Measurements from ENCODE around the gene UFD1. TPM values are rescaled to one million over a fixed set of nuclear protein-coding genes. Genes with fewer than 3 reads are reported as not detected.
"Not testable (repeated sequence)": the region's sequence is repeated elsewhere in the genome, so short reads cannot be mapped to it uniquely, and the experiment has no call there.

The UFD1 gene
- total RNA-seq, 1 donor from 2014 or later: 36.2 TPM

DNA sequence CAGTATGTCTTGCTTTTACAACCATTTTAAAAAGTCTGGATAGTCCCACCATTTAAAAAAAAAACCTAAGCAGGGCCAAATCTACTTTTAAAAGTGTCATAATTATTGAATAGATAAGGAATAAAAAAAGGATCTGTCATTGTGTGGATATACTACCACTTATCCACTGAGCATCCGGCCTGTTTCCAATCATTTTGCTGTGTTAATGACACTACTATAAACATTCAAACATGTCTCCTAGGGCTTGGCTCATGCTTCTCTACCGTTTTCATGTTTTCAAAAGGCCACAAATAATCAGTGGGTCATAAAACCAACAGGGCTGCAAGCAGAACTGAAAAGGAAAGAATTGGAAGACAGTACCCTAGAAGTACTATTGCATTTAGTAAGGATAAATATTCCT is 19.0 kb downstream of the UFD1 start:
- intact Hi-C loops (cut with DNase I): no loop called here
- no peak for DNase-seq (ENCODE audit: low spot score)

DNA sequence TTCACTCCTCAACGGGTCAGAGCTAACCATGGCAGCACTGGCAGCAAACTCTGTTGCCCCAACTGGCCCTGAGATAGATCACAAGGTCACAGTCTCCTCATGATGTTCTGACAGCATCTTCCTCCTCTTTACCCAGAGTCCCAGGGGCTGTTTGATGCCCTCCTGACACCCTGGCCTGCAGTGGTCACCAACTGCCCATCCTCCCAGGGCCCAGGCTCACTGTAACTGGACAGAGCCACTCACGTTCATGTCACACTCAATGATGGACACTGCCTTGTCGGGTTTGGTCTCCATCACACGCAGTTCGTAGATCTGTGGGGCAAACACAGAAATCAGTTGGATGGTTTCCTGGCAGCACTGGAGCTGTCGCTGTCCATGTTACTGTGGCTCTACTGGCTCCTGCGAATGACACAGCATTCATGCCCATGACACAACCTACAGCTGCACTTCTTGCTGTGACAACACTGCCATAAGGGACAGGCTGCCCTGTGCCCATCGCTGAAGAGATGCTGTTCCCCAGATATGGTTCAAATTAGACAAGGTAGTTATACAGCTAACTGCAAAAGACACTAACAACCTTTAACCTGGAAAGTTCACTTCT is 21.1 kb downstream of the UFD1 start:
- DNase-seq (ENCODE audit: low spot score): no peak
- intact Hi-C loops (cut with DNase I): no loop called here

DNA sequence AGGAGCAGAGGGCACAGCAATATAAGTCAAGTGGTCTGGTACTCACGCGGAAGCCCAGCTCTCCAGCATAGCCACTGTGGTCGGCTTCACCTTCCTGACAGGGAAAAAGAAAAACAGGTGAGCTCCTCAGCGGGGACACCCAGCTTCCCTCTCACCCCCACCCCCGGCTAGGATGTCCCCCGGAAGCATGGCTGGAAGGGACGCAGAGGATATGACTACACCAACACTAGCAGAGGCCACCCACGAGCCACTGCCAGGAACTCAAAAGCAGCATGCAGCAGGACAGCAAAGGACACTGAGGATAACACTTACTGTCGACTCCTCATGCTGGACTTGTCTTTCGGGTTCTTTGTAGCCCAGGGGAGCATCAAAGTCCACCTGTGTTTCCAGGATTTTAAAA is 22.5 kb downstream of the UFD1 start:
- no peak for DNase-seq (ENCODE audit: low spot score)
- intact Hi-C loops (cut with DNase I): no loop called here

DNA sequence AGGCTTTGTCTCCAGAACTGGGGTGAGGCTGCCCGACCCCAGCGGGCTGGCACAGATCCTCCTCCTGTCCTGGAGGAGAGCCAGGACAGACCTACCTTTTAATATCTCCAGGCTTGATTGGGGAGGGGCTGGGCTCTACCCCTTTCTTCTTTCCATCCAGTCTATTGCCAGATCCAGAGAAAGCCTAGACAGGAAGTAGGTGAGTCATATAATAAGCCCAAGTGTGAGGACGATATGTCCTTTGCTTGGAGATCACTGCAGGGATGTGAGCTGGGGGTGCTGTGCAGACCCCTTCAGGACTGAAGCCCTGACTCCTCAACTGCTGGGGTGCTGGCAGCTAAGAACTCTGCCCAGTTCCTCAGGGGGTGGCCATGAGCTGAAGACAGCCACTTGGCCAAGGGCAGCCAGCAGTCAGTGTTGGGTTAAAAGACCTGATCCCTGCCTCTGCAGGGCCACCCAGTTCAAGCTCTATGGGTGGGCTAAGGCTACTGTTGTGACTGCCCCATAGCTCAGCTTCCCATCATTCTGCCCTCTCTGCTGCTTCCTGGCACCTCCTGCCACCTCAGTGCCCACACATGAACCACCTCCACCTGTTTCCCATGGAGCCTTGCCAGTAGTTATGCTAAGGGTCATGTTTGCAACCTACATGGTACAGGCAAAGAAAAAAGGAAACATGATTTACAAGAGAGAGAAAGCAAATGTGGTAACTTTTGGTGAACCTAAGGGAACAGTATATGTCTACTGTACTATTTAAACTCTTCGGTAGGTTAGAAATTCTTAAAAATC is 23.2 kb downstream of the UFD1 start:
- intact Hi-C loops (cut with DNase I): no loop called here
- no peak for DNase-seq (ENCODE audit: low spot score)

DNA sequence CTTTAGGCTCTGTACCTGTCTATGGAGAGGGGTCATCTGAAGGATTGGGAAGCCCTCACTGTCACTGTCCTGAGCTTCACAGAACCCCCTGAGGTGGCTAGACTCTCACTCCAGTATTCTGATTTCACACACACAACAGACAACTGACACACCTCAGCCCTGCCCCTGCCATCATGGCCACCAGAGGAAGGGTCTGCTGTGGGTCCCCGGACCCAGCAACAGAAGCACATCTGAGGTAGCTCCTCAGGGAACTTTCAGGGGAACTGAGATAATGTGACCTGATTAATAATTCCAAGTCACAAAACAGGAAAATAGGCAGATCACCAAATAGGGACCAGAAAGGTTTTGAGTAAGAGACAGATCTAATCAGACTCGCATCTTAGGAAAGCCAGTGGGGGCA is 24.0 kb downstream of the UFD1 start:
- DNase-seq (ENCODE audit: low spot score): no peak
- intact Hi-C loops (cut with DNase I): no loop called here

DNA sequence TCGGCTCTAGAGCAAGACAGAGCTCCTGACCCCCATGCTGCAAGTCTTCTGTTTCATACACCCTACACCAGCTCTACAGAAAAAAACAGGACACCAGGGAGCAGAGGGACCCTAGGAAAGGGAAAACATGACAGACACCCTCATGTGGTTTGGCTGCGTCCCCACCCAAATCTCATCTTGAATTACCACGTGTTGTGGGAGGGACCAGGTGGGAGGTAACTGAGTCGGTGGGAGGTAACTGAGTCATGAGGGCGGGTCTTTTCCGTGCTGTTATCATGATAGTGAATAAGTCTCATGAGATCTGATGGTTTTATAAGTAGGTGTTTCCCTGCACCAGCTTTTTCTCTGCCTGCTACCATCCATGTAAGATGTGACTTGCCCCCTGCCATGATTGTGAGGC is 24.8 kb downstream of the UFD1 start:
- intact Hi-C loops (cut with DNase I): no loop called here
- no peak for DNase-seq (ENCODE audit: low spot score)

DNA sequence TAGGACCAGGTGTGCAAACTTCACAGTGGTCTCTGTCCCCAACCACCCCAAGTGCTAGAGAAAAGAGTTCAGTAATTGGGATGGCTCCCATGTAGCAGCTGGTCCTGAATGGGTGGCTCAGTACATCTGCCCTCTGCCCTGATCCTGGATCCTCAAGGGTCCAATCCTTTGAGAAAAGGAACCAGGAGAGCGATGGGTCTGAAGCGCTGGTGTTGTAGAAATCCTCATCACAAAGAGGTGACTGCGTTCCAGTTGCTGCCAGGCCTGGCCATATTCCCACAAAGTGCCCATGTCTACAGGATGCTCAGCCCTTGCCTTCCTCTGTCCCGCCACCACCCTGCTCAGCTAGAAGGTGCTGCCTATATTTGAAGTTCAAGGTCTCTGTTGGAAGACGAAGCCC is 25.3 kb downstream of the UFD1 start:
- intact Hi-C loops (cut with DNase I): no loop called here
- DNase-seq (ENCODE audit: low spot score): no peak

DNA sequence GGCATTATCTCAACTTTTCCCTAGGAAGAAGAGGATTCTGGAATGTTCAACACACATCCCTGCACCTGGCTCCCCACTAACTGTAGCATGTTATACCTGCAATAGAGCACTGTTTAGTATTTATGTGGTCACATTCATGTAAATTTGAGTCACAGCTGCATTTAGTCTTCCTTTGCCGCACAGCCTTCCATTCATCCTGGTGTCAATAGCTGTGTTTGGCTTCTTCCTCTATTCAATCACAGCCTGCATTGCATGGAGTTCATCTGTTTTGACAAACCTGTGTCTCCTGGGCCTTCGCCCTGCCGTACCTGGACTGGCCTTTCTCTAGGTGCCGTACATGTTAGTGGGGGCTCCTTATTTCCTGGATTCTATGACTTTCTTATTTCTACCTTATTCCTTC is 27.4 kb downstream of the UFD1 start:
- no peak for DNase-seq (ENCODE audit: low spot score)
- intact Hi-C loops (cut with DNase I): no loop called here

DNA sequence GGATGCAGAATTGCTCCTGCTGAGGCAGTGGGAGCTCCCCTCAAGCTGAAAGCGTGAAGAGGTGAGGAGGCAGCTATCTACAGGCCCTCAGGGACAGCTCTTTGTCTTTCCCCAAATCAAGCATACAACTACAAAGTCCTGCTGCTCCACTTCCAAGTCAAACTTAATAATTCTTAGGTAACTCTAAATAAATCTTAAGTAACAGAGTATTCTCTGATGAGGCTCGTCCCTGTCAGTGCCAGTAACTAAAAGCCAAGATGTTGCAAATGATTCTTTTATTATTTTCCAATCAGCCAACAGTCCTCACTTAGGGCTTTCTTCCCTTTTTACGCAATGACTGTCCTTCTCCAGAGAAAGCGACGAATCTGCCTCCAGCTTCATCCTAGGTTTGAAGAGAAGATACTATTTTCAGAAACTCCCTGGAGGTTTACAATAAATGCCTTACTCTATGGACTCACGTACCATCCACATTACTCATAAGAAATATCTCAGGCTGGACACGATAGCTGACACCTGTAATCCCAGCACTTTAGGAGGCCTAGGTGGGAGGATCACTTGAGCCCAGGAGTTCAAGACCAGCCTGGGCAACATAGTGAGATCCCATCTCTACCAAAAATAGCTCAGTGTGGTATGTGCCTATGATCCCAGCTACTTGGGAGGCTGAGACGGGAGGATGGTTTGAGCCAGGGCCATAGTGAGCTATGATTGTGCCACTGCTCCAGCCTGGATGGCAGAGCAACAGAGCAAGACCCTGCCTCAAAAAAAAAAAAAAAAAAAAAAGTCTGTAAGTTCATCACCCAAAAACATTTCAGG is 28.4 kb downstream of the UFD1 start:
- DNase-seq (ENCODE audit: low spot score): no peak
- intact Hi-C loops (cut with DNase I): no loop called here

DNA sequence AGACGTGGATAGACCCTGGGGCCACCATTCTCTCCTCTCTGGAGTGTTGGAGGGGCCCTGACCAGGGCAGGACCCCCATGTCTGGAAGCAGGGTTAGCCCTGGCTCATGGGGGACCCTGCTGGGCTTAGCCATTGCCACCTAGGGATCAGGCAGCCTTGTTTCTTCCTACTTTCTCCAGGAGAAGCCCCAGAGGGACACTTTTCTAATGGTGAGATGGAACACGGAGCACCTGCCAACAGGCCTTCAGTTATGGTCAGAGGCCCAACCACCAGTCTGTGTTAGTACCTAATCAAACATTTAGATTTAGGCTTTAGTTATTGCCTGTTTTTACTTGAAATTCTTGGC is 29.6 kb downstream of the UFD1 start:
- intact Hi-C loops (cut with DNase I): loop anchor here (5.0 kb wide), 2 partner anchors 157 to 272 kb away; partner anchors contain the start of genes CLTCL1 and SLC25A1
- DNase-seq (ENCODE audit: low spot score): no peak

DNA sequence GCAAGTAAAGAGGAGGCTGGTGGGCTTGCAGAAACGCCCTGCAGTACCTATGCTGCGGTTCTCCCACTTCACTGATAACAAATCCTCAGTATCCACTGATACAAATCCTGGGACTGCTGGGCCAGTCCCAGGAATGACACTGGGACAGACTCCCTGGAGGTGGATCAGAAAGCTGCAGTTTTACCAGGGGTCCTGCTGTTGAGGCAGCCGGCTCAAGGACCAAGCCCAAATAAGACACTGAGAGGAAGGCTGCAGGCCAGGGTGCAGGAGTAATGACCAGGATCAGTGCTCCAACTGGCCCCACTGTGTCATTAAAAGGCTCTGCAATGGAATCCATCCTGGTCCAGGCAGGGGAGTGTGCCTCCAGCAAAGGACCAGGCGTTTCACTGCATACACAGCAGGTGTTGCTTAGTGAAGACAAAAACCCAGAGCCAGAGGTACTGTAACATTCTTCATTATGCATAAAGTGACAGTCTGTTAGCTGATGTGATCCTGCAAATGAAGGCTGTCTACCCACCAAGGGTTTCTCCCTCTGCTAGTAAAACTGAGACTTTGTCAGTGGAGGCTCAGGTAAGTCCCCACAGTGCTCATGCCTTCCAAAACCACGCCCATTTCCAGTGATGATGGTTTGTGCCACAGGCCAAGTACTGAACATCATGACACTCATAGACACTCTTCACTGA is 30.1 kb downstream of the UFD1 start:
- intact Hi-C loops (cut with DNase I): loop anchor here (5.0 kb wide), 2 partner anchors 157 to 272 kb away; partner anchors contain the start of genes CLTCL1 and SLC25A1
- DNase-seq (ENCODE audit: low spot score): no peak

DNA sequence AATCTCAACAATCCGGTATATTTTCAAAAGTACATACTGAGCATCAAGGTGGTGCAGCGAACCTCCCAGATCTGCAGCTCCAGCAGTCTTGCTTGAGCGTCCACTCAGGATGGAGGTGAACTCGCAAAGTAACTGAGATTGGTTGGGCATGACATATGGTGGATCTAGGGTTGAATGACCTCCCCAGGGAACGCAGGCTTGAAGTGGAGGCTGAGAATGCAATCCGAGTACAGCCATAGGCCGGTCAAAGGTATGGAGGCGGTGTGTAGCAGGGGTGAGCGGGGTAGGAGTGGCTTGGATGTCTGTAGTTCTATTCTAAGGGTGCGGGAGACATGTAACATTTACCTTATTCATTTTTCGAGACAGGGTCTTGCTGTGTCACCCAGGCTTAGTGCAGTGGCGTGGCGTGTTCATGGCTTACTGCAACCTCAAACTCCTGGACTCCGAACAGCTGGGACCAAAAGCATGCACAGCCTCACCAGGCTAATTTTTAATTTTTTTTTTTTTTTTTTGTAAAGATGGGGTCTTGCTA is 30.9 kb downstream of the UFD1 start:
- intact Hi-C loops (cut with DNase I): loop anchor here (5.0 kb wide), 2 partner anchors 156 to 271 kb away; partner anchors contain the start of genes CLTCL1 and SLC25A1
- no peak for DNase-seq (ENCODE audit: low spot score)

DNA sequence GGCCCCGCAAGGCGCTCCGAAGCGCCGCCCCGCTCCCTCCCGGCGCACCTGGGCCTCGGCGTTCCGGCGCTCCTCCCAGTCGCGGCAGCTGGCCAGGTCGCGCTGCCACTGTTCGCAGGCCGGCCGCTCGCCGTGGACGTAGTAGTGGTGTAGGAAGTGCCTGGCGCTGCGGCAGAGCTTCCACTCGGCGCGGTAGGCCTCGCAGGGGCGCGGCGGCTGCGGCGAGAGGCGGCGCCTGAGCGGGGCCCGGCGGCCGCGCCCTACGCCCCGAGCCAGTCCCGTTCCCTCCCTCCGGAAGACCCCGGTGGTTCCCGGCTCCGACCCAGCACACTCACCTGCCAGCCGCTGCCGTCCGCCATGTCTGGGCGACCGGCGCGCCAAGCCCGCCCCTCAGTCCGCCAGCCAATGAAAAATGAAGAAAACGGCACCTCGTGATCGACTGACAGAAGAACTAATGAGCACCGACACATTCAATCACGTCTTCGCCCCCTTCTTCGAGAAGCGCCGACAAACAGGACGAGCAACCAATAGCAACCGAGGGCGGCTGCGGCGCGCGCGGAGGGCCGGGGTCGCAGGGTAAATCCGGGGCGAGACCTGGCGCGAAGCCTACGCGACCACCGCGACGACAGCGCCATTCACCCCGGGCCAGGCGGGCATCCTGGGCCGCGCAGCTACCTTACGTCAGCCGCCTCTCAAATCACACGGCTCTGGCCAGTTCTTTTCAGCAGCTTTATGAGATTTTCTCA is 31.5 kb downstream of the UFD1 start, which contains the start of gene C22orf39:
TSS of gene C22orf39 (minus strand) at position 382 of the 746 bp plus-strand sequence. CDS start at position 359, 23 bp downstream.
- intact Hi-C loops (cut with DNase I): loop anchor here (2.0 to 5.0 kb wide), 3 partner anchors 15 to 270 kb away; partner anchors contain the start of genes CLTCL1, MRPL40 and SLC25A1
- peak; percentile 95 for DNase-seq (ENCODE audit: low spot score)

DNA sequence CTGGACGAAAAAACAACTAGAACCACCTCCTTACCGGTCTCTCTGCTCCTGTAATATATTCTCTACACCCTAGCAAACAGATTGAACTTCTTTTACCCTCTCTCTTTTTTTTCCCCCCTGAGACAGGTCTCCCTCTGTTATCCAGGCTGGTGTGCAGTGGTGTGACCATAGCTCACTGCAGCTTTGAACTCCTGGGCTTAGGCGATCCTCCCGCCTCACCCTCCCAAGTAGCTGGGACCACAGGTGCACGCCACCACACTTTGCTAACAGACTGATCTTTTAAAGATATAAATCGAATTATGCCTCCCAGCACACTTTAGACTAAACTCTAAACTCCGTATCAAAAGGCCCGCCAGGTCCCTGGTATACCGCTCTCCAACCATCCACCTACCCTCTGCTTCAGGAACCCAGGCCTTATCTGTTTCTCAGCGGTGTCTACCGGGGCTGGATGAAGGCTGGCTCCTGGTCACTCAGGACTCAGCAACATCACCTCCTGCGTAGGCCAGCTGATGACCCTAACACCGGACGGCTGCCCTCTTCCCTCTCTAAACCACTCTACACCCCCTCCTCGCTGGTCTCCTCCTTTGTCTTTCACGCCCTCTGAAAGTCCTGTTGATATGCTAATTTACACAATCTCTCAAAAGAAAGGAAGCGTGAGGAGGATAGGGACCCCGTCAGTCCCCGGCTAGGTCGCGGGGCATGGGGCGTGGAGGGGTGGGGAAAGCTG is 32.2 kb downstream of the UFD1 start:
- no peak for DNase-seq (ENCODE audit: low spot score)
- intact Hi-C loops (cut with DNase I): loop anchor here (2.0 to 5.0 kb wide), 3 partner anchors 14 to 269 kb away; partner anchors contain the start of genes CLTCL1, MRPL40 and SLC25A1

DNA sequence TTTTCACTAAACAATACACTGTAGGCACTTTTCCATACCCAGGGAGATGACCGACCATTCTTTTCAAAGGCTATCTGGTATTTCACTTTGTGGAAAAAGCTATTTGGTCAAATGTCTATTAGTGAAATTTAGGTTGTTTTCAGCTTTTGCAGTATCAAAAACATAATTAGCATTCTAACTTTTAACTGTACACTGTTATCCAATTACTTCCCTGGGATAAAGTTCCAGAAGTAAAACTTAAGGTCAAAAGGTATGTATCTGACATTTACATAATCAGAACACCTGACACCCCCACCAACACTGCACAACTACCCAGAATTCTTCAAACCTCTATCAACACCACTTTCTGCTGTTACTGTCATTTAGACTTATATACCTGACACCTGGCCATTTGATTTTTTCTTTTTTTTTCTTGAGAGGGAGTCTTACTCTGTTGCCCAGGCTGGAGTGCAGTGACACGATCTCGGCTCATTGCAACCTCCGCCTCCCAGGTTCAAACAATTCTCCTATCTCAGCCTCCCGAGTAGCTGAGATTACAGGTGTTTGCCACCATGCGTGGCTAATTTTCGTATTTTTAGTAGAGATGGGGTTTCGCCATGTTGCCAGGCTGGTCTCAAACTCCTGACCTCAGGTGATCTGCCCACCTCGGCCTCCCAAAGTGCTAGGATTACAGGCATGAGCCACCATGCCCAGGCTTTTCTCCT is 33.6 kb downstream of the UFD1 start:
- intact Hi-C loops (cut with DNase I): loop anchor here (5.0 kb wide), 2 partner anchors 153 to 268 kb away; partner anchors contain the start of genes CLTCL1 and SLC25A1

DNA sequence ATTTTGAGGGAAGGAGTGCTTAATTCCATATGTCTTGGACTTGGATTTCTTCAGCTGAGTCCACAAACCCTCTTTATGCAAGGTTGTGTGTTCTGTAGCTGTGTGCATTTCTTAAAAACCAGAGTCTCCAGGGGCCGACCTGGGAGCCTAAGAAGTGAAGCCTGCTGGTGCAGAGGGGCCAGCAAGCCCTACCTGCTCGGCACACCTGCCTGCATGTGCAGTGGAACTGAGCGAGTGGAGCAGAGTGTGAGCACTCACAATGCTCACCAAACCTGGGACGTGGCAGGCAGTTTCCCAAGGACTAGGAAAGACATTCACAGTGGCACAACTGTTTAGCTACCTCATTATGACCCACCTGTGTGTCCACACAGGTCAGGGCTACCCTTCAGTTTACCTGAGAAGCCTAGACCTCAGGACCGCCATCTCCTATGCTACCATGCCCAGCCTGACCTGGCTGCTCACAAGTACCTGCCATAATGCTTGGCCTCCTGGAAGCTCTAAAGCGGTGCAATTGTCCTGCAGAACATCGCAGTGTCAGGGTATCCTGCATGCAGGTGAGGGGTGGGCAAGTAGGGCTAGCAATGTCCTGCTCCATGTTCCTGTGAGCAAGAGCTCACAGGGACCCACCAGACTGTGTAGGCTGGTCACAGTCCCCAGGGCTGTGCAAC is 35.3 kb downstream of the UFD1 start:
- intact Hi-C loops (cut with DNase I): no loop called here
- DNase-seq (ENCODE audit: low spot score): no peak

More for the DNA sequence above, 33.6 kb downstream of the UFD1 start:
- not testable (repeated sequence) for DNase-seq (ENCODE audit: low spot score)

DNA sequence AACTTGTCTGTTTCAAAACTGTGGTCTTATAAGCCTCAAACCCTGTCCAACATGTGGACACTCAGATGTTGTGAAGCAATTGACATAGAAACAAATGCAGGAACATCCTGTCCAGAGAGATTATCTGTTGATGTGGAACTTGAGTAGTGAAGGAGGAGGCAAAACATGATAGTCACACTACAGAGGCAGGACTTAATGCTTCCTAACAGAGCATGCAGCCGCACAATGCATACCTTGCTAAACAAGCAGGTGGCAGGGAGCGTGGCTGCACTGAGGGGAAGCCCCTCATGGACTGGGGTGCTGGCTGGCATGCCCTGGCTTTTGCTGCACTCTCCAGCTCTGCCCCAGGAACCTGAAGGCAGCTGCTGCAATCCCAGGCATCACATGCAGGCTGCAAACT is 36.8 kb downstream of the UFD1 start:
- no peak for DNase-seq (ENCODE audit: low spot score)
- intact Hi-C loops (cut with DNase I): no loop called here
